Astrocyte (in vitro differentiated cells and primary cell): ENCODE data around the gene GRPEL2.

Experiments used
- EZH2 ChIP-seq: IDR thresholded peaks from 2 replicates; pipeline ENCODE4 v1.6.1; 2012; ENCODE audit warnings: mild to moderate bottlenecking, low read length, inconsistent platforms; ENCODE audit not compliant: insufficient read depth
- TF ChIP-seq, protein P1 (sequence below): IDR thresholded peaks from 2 replicates; pipeline ENCODE4 v1.5.1; 2011; ENCODE audit warnings: low read depth, mild to moderate bottlenecking, inconsistent platforms, low read length, moderate library complexity; ENCODE audit not compliant: insufficient read depth

DNA sequence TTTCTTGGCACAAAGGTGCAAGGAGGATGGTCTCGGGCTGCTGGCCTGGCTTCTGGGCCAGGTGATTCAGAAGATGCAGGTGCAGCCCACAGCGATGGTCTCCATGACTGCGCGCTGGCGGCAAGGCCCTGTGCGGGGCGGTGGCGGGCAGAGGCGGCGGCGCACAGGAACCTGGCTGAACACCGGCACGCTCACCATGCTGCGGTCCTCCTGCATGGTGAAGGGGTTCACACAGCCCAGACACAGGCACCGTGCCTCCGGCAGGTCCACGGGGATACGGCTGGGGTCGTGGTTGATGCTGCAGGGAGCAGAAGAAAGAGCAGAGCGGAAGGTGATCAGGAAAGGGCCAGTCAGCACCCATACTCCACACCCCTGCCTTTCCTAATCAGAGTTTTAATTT lies 29.0 kb downstream of the GRPEL2 start:
- TF ChIP-seq, protein P1, sequence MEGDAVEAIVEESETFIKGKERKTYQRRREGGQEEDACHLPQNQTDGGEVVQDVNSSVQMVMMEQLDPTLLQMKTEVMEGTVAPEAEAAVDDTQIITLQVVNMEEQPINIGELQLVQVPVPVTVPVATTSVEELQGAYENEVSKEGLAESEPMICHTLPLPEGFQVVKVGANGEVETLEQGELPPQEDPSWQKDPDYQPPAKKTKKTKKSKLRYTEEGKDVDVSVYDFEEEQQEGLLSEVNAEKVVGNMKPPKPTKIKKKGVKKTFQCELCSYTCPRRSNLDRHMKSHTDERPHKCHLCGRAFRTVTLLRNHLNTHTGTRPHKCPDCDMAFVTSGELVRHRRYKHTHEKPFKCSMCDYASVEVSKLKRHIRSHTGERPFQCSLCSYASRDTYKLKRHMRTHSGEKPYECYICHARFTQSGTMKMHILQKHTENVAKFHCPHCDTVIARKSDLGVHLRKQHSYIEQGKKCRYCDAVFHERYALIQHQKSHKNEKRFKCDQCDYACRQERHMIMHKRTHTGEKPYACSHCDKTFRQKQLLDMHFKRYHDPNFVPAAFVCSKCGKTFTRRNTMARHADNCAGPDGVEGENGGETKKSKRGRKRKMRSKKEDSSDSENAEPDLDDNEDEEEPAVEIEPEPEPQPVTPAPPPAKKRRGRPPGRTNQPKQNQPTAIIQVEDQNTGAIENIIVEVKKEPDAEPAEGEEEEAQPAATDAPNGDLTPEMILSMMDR = no peak
- no peak for TF ChIP-seq EZH2
